HG03066 (cell line): ENCODE data around the gene CMPK1.
"Not testable (repeated sequence)": the region's sequence is repeated elsewhere in the genome, so short reads cannot be mapped to it uniquely, and the experiment has no call there.

Experiments used
- ATAC-seq: cut with Tn5 transposase; IDR thresholded peaks from one replicate; pipeline ENCODE4 v1.9.1; 2021; ENCODE audit warnings: low read depth; ENCODE audit not compliant: unreplicated experiment

Gene CMPK1

GRCh38 chr1:47334765-47335435 lies 1.3 kb downstream of the CMPK1 start:
- no peak for ATAC-seq

- ATAC-seq, result no peak
These were observed 3.8 kb downstream of the CMPK1 start for GRCh38 chr1:47337350-47337749.

GRCh38 chr1:47338249-47339077 lies 4.9 kb downstream of the CMPK1 start:
- ATAC-seq, result no peak

GRCh38 chr1:47340227-47340626 lies 6.6 kb downstream of the CMPK1 start:
- no peak for ATAC-seq

GRCh38 chr1:47346979-47347378 lies 13.4 kb downstream of the CMPK1 start:
- not testable (repeated sequence) for ATAC-seq

- no peak for ATAC-seq
These were observed 14.1 kb downstream of the CMPK1 start for GRCh38 chr1:47347735-47348134.

- ATAC-seq, result no peak
These were observed 14.7 kb downstream of the CMPK1 start for GRCh38 chr1:47348246-47348645.

GRCh38 chr1:47351305-47351704 lies 17.7 kb downstream of the CMPK1 start:
- ATAC-seq, result no peak

GRCh38 chr1:47361380-47361779 lies 27.8 kb downstream of the CMPK1 start:
- no peak for ATAC-seq

GRCh38 chr1:47362828-47363227 lies 29.2 kb downstream of the CMPK1 start:
- ATAC-seq, result no peak

GRCh38 chr1:47367651-47368050 lies 34.1 kb downstream of the CMPK1 start:
- ATAC-seq, result no peak

GRCh38 chr1:47371016-47371517 lies 37.5 kb downstream of the CMPK1 start:
- ATAC-seq, result no peak

GRCh38 chr1:47374501-47374900 lies 40.9 kb downstream of the CMPK1 start:
- ATAC-seq, result no peak

- no peak for ATAC-seq
These were observed 44.6 kb downstream of the CMPK1 start for GRCh38 chr1:47378147-47378546.

GRCh38 chr1:47380699-47381098 lies 47.1 kb downstream of the CMPK1 start:
- no peak for ATAC-seq

GRCh38 chr1:47382399-47382983 lies 48.9 kb downstream of the CMPK1 start:
- ATAC-seq, result no peak

GRCh38 chr1:47384083-47384482 lies 50.5 kb downstream of the CMPK1 start:
- ATAC-seq, result no peak

- ATAC-seq, result no peak
These were observed 51.4 kb downstream of the CMPK1 start for GRCh38 chr1:47385020-47385419.

GRCh38 chr1:47386268-47386667 lies 52.7 kb downstream of the CMPK1 start:
- ATAC-seq, result no peak

GRCh38 chr1:47388030-47388890 lies 54.7 kb downstream of the CMPK1 start:
- no peak for ATAC-seq

GRCh38 chr1:47388891-47389238 lies 55.3 kb downstream of the CMPK1 start:
- ATAC-seq, result no peak
